ENCODE results near the gene PSMA4. TPM values are rescaled to one million over a fixed set of nuclear protein-coding genes. Genes with fewer than 3 reads are reported as not detected.

Gene PSMA4
- total and polyA plus RNA-seq, 2 experiments from 2014 or later: 322 to 552 TPM

DNA sequence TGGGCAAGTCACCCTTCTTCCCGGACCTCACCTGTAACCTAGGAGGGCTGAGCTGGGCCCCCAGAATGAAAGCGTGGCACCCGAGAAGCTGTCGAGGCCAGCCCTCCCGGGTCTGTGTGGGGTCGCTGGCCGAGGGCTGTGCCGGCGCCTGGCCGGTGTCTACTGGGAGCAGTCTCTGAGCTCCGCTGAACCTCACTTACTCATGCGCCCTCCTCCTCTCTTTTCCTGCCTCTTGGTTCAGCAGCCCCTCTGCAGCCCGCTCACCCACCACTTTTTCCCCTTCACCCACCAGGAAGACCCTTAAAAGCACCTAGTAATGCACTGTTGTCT, 32.4 kb upstream of the PSMA4 start (continued):
- TF ChIP-seq, protein P1, sequence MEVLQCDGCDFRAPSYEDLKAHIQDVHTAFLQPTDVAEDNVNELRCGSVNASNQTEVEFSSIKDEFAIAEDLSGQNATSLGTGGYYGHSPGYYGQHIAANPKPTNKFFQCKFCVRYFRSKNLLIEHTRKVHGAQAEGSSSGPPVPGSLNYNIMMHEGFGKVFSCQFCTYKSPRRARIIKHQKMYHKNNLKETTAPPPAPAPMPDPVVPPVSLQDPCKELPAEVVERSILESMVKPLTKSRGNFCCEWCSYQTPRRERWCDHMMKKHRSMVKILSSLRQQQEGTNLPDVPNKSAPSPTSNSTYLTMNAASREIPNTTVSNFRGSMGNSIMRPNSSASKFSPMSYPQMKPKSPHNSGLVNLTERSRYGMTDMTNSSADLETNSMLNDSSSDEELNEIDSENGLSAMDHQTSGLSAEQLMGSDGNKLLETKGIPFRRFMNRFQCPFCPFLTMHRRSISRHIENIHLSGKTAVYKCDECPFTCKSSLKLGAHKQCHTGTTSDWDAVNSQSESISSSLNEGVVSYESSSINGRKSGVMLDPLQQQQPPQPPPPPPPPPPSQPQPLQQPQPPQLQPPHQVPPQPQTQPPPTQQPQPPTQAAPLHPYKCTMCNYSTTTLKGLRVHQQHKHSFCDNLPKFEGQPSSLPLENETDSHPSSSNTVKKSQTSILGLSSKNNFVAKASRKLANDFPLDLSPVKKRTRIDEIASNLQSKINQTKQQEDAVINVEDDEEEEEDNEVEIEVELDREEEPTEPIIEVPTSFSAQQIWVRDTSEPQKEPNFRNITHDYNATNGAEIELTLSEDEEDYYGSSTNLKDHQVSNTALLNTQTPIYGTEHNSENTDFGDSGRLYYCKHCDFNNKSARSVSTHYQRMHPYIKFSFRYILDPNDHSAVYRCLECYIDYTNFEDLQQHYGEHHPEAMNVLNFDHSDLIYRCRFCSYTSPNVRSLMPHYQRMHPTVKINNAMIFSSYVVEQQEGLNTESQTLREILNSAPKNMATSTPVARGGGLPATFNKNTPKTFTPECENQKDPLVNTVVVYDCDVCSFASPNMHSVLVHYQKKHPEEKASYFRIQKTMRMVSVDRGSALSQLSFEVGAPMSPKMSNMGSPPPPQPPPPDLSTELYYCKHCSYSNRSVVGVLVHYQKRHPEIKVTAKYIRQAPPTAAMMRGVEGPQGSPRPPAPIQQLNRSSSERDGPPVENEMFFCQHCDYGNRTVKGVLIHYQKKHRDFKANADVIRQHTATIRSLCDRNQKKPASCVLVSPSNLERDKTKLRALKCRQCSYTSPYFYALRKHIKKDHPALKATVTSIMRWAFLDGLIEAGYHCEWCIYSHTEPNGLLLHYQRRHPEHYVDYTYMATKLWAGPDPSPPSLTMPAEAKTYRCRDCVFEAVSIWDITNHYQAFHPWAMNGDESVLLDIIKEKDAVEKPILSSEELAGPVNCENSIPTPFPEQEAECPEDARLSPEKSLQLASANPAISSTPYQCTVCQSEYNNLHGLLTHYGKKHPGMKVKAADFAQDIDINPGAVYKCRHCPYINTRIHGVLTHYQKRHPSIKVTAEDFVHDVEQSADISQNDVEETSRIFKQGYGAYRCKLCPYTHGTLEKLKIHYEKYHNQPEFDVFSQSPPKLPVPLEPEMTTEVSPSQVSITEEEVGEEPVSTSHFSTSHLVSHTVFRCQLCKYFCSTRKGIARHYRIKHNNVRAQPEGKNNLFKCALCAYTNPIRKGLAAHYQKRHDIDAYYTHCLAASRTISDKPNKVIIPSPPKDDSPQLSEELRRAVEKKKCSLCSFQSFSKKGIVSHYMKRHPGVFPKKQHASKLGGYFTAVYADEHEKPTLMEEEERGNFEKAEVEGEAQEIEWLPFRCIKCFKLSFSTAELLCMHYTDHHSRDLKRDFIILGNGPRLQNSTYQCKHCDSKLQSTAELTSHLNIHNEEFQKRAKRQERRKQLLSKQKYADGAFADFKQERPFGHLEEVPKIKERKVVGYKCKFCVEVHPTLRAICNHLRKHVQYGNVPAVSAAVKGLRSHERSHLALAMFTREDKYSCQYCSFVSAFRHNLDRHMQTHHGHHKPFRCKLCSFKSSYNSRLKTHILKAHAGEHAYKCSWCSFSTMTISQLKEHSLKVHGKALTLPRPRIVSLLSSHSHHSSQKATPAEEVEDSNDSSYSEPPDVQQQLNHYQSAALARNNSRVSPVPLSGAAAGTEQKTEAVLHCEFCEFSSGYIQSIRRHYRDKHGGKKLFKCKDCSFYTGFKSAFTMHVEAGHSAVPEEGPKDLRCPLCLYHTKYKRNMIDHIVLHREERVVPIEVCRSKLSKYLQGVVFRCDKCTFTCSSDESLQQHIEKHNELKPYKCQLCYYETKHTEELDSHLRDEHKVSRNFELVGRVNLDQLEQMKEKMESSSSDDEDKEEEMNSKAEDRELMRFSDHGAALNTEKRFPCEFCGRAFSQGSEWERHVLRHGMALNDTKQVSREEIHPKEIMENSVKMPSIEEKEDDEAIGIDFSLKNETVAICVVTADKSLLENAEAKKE (CRISPR knock-in tag; IDR thresholded peaks at IDR 0.05): no peak
- TF ChIP-seq ZNF114 (CRISPR knock-in tag; IDR thresholded peaks at IDR 0.05) (no peak), CREB1 (CRISPR knock-in tag; IDR thresholded peaks at IDR 0.05; ENCODE audit: low read depth) (no peak), JUNB (IDR thresholded peaks at IDR 0.05; ENCODE audit: unreplicated experiment) (no peak), EZH2 (IDR thresholded peaks at IDR 0.05; ENCODE audit: low read depth, unreplicated experiment) (no peak), CTCF (conservative IDR thresholded peaks at IDR 0.05; ENCODE audit: low read depth in 2 of 2) (no peak), EZH2phosphoT487 (IDR thresholded peaks at IDR 0.05; ENCODE audit: unreplicated experiment) (no peak), NANOG (IDR thresholded peaks at IDR 0.05; ENCODE audit: borderline replicate concordance) (no peak), STAT1 (IDR thresholded peaks at IDR 0.05; ENCODE audit: unreplicated experiment) (no peak), ZNF331 (CRISPR knock-in tag; IDR thresholded peaks at IDR 0.05; ENCODE audit: low read depth) (no peak)
- TF ChIP-seq, protein P2, sequence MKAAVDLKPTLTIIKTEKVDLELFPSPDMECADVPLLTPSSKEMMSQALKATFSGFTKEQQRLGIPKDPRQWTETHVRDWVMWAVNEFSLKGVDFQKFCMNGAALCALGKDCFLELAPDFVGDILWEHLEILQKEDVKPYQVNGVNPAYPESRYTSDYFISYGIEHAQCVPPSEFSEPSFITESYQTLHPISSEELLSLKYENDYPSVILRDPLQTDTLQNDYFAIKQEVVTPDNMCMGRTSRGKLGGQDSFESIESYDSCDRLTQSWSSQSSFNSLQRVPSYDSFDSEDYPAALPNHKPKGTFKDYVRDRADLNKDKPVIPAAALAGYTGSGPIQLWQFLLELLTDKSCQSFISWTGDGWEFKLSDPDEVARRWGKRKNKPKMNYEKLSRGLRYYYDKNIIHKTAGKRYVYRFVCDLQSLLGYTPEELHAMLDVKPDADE (IDR thresholded peaks at IDR 0.05): no peak
